ENCODE results near the gene GRB10. TPM values are rescaled to one million over a fixed set of nuclear protein-coding genes. Genes with fewer than 3 reads are reported as not detected.

The GRB10 gene
- polyA plus RNA-seq, 2 of the 4 experiments (the other 2 are of a cell fraction) = 23.2 to 37.0 TPM

- FAIRE-seq = no peak
Observed at GRCh38 chr7:50560865-50561351, 221.8 kb downstream of the GRB10 start.

GRCh38 chr7:50559881-50560280 is 222.8 kb downstream of the GRB10 start:
- Histone ChIP-seq H3K27ac (no peak overlapping the region), H3K4me1 (peaks cover 6% of the 10 kb centered on the region), H3K4me3 (no peak overlapping the region), H3K4me2 (no peak overlapping the region), H3K9me3 (no peaks in the 10 kb centered on the region)
- ATAC-seq = no peak
- CTCF ChIA-PET = interaction anchor here (0.6 to 1.5 kb wide), 2 partner anchors 508 to 581 kb away, joined by 3 to 4 read pairs; no protein-coding TSS in a partner anchor
- no peak for FAIRE-seq
- DNase-seq (ENCODE audit: low read depth in 1 of 2, low spot score in 1 of 2) = no peak
- 84% methylated on average over 7 of the region's 7 CpGs for WGBS (ENCODE audit: missing lambda C conversion rate)
- POLR2A ChIA-PET = no interaction called here
- TF ChIP-seq RFX5 (IDR thresholded peaks at IDR 0.05) (no peak), EP300 (IDR thresholded peaks at IDR 0.05) (no peak), CHD4 (IDR thresholded peaks at IDR 0.05; ENCODE audit: borderline replicate concordance) (no peak), MAZ (IDR thresholded peaks at IDR 0.05; ENCODE audit: borderline replicate concordance, low read depth, low read length) (no peak), KDM1A (IDR thresholded peaks at IDR 0.05; ENCODE audit: low read depth) (no peak), HOXA7 (CRISPR knock-in tag; IDR thresholded peaks at IDR 0.05) (no peak), FOSL2 (IDR thresholded peaks at IDR 0.05) (no peak), FOSL2 (CRISPR knock-in tag; IDR thresholded peaks at IDR 0.05) (no peak), PBX3 (IDR thresholded peaks at IDR 0.05) (no peak), ZC3H11A (IDR thresholded peaks at IDR 0.05) (no peak), GATA3 (IDR thresholded peaks at IDR 0.05; ENCODE audit: borderline replicate concordance) (no peak), HEYL (CRISPR knock-in tag; IDR thresholded peaks at IDR 0.05) (no peak), HMGXB4 (CRISPR knock-in tag; IDR thresholded peaks at IDR 0.05; ENCODE audit: borderline replicate concordance) (no peak), PHF8 (IDR thresholded peaks at IDR 0.05; ENCODE audit: borderline replicate concordance, low read depth) (no peak), NPAS2 (CRISPR knock-in tag; IDR thresholded peaks at IDR 0.05; ENCODE audit: borderline replicate concordance) (no peak), SREBF2 (IDR thresholded peaks at IDR 0.05) (no peak)

More at GRCh38 chr7:50560865-50561351, 221.8 kb downstream of the GRB10 start:
- Histone ChIP-seq H3K4me2 (no peak overlapping the region), H3K4me3 (no peak overlapping the region), H3K27ac (no peak overlapping the region), H3K9me3 (no peaks in the 10 kb centered on the region), H3K4me1 (peaks cover 16% of the 10 kb centered on the region)
- DNase-seq (ENCODE audit: low read depth in 1 of 2, low spot score in 1 of 2) (no peak), ATAC-seq (no peak)
- 60% methylated on average over 9 of the region's 9 CpGs for WGBS (ENCODE audit: missing lambda C conversion rate)
- ChIA-PET POLR2A (no interaction called here), CTCF (no interaction called here)
- TF ChIP-seq FOXS1 (CRISPR knock-in tag; IDR thresholded peaks at IDR 0.05) (no peak), MAFK (IDR thresholded peaks at IDR 0.05; ENCODE audit: partially characterized antibody) (no peak), ATOH8 (CRISPR knock-in tag; IDR thresholded peaks at IDR 0.05; ENCODE audit: low read depth) (no peak), RARB (CRISPR knock-in tag; IDR thresholded peaks at IDR 0.05) (no peak), EHF (CRISPR knock-in tag; IDR thresholded peaks at IDR 0.05) (no peak), SMC3 (IDR thresholded peaks at IDR 0.05) (no peak), POLR2AphosphoS2 (conservative IDR thresholded peaks at IDR 0.05; ENCODE audit: low read length) (no peak), KDM5A (IDR thresholded peaks at IDR 0.05) (no peak), RAD21 (conservative IDR thresholded peaks at IDR 0.05 in 1 of 2, IDR thresholded peaks at IDR 0.05 in 1 of 2) (no peak), CBX8 (IDR thresholded peaks at IDR 0.05) (no peak), REST (IDR thresholded peaks at IDR 0.05) (no peak), HES2 (IDR thresholded peaks at IDR 0.05) (no peak), NPAS2 (CRISPR knock-in tag; IDR thresholded peaks at IDR 0.05; ENCODE audit: borderline replicate concordance) (no peak), POLR2A (IDR thresholded peaks at IDR 0.05; ENCODE audit: low read length) (no peak), MAX (IDR thresholded peaks at IDR 0.05) (no peak), MAZ (IDR thresholded peaks at IDR 0.05; ENCODE audit: borderline replicate concordance, low read depth, low read length) (no peak), RNF2 (IDR thresholded peaks at IDR 0.05; ENCODE audit: borderline replicate concordance, low read depth) (no peak)

Data from A549 (cell line).